K562 (cell line): ENCODE results near the gene LOXL3. TPM values are rescaled to one million over a fixed set of nuclear protein-coding genes. Genes with fewer than 3 reads are reported as not detected.

Experiments used
- ATAC-seq: fragments of 200-7000 bp; cut with Tn5 transposase; 3 replicates; pipeline ENCODE4 v1.9.1; 2020; ENCODE audit warnings: moderate library complexity
- BruUV-seq: library from RNA; stranded (reverse); fragments of 400-500 nt; replicated peaks from 2 replicates; lab custom pipeline; 2021; lab: Mats Ljungman, UMichigan
- CTCF ChIA-PET: fragments of 300-600 bp; formaldehyde crosslinking; extraction: SDS; loops from one replicate; lab custom pipeline; 2021; ENCODE audit warnings: low intra/inter-chr PET ratio; lab: Yijun Ruan, JAX
- POLR2A ChIA-PET: fragments of 300-600, 350-650 bp; sonication (Branson Sonifier 250); formaldehyde crosslinking; extraction: SDS; loops from one replicate; lab custom pipeline; 2021; ENCODE audit warnings: antibody characterized with exemption, inconsistent platforms; lab: Yijun Ruan, JAX
- DNase-seq, 4 experiments: peaks; one replicate each; pipeline versions ENCODE4 v3.0.0 to v3.0.0-alpha.2; 2011 to 2018; ENCODE audit warnings: low spot score in 3 of 4, mixed read lengths in 3 of 4; ENCODE audit errors: extremely low read depth in 1 of 4
- FAIRE-seq: peaks from 2 replicates; lab custom pipeline; 2011; peaks lifted over from hg19 to GRCh38; lab: Jason Lieb, UNC
- H2AFZ ChIP-seq: 2 replicates; pipeline ENCODE4 v1.6.0; 2011; ENCODE audit warnings: low read depth, low read length, control low read depth, inconsistent platforms
- H3K27ac ChIP-seq: fragments of 200-600 bp; 3 replicates; pipeline ENCODE4 v1.8.0; 2011; ENCODE audit warnings: low read depth, mild to moderate bottlenecking, control low read depth, inconsistent platforms, low read length, moderate library complexity, mixed read lengths; ENCODE audit errors: extremely low read depth
- H3K27me3 ChIP-seq, 2 experiments: fragments of 300-600 bp in 1 of 2; 2 replicates in 1 of 2; 3 replicates in 1 of 2; pipeline versions ENCODE4 v1.6.0 to v1.8.0; 2011; ENCODE audit warnings: inconsistent platforms in 2 of 2, low read length in 2 of 2, mild to moderate bottlenecking in 1 of 2, mixed read lengths in 1 of 2, moderate library complexity in 1 of 2; ENCODE audit not compliant: control insufficient read depth in 2 of 2, insufficient read depth in 2 of 2
- H3K36me3 ChIP-seq: fragments of 300-600 bp; 3 replicates; pipeline ENCODE4 v1.8.0; 2011; ENCODE audit warnings: mild to moderate bottlenecking, low read length, inconsistent platforms; ENCODE audit not compliant: control insufficient read depth, insufficient read depth
- H3K4me1 ChIP-seq, 2 experiments: fragments of 200-600 bp in 1 of 2; replicated peaks in 1 of 2; 2 replicates in 1 of 2; 3 replicates in 1 of 2; pipeline versions ENCODE4 v1.5.1 to v1.8.0; 2011; ENCODE audit warnings: inconsistent platforms in 2 of 2, low read length in 2 of 2, mild to moderate bottlenecking in 1 of 2, mixed read lengths in 1 of 2, moderate library complexity in 1 of 2; ENCODE audit not compliant: control insufficient read depth in 2 of 2, insufficient read depth in 2 of 2
- H3K4me2 ChIP-seq: 2 replicates; pipeline ENCODE4 v1.6.1; 2011; ENCODE audit warnings: low read length, control low read depth, inconsistent platforms, mixed read lengths; ENCODE audit not compliant: insufficient read depth
- H3K4me3 ChIP-seq: fragments of 200-600 bp; sonication (generic), shearing (Covaris generic); 2 replicates; pipeline ENCODE4 v1.5.1; 2016; ENCODE audit warnings: control low read depth, inconsistent platforms
- H3K79me2 ChIP-seq: fragments of 200-600 bp; 3 replicates; pipeline ENCODE4 v1.8.0; 2011; ENCODE audit warnings: low read length, inconsistent platforms; ENCODE audit not compliant: control insufficient read depth, insufficient read depth
- H3K9ac ChIP-seq, 2 experiments: 2 replicates each; pipeline versions ENCODE4 v1.6.0 to v1.6.1; 2011; ENCODE audit warnings: low read depth in 2 of 2, low read length in 2 of 2, control low read depth in 1 of 2, inconsistent platforms in 1 of 2, mild to moderate bottlenecking in 1 of 2, mixed read lengths in 1 of 2; ENCODE audit not compliant: insufficient read depth in 1 of 2
- H3K9me1 ChIP-seq: one replicate; pipeline ENCODE4 v1.6.0; 2011; ENCODE audit warnings: inconsistent platforms, mild to moderate bottlenecking, low read length, moderate library complexity; ENCODE audit not compliant: control insufficient read depth, insufficient read depth
- H3K9me3 ChIP-seq: replicated peaks from 2 replicates; pipeline ENCODE4 v1.5.1; 2011; ENCODE audit warnings: low read depth, low read length, inconsistent platforms; ENCODE audit not compliant: control insufficient read depth, insufficient read depth
- H4K20me1 ChIP-seq: replicated peaks from 2 replicates; pipeline ENCODE4 v1.6.1; 2011; ENCODE audit warnings: low read length, inconsistent platforms, mixed read lengths; ENCODE audit not compliant: control insufficient read depth, insufficient read depth
- AFF1 ChIP-seq, 2 experiments: fragments of 450-650 bp; IDR thresholded peaks; 2 replicates each; pipeline ENCODE4 v1.6.1; 2018; ENCODE audit warnings: mild to moderate bottlenecking in 2 of 2, low read depth in 1 of 2; ENCODE audit not compliant: partially characterized antibody in 2 of 2
- ATF7 ChIP-seq: fragments of 450-650 bp; IDR thresholded peaks from 2 replicates; pipeline ENCODE4 v1.7.1; 2014; ENCODE audit warnings: mild to moderate bottlenecking, moderate library complexity
- CBFA2T2 ChIP-seq: fragments of 450-650 bp; conservative IDR thresholded peaks from 2 replicates; pipeline ENCODE4 v1.6.1; 2017; ENCODE audit warnings: mild to moderate bottlenecking
- CREB3 ChIP-seq: fragments of 450-650 bp; conservative IDR thresholded peaks from 2 replicates; pipeline ENCODE4 v1.6.1; 2016; ENCODE audit warnings: missing genetic modification characterization, low read depth, mild to moderate bottlenecking, missing compliant biosample characterization, moderate library complexity
- FUS ChIP-seq: fragments of 200-400 bp; formaldehyde crosslinking; optimal IDR thresholded peaks from 2 replicates; pipeline ENCODE3; 2017; ENCODE audit warnings: low read depth, low read length
- GABPB1 ChIP-seq: sonication (generic); formaldehyde crosslinking; IDR thresholded peaks from 2 replicates; pipeline ENCODE4 v1.8.0; 2022; ENCODE audit warnings: mild to moderate bottlenecking, missing genetic modification reagents
- HBP1 ChIP-seq: fragments of 450-650 bp; formaldehyde crosslinking; IDR thresholded peaks from 2 replicates; pipeline ENCODE4 v1.4.0; 2022; ENCODE audit warnings: missing genetic modification characterization
- MCM2 ChIP-seq: fragments of 450-650 bp; IDR thresholded peaks from 2 replicates; pipeline ENCODE4 v1.6.1; 2017; ENCODE audit warnings: low read depth, mild to moderate bottlenecking
- MTA1 ChIP-seq: fragments of 450-650 bp; IDR thresholded peaks from 2 replicates; pipeline ENCODE4 v1.6.1; 2017; ENCODE audit warnings: borderline replicate concordance
- POLR3A ChIP-seq: IDR thresholded peaks from 2 replicates; pipeline ENCODE4 v1.6.1; 2011; ENCODE audit warnings: borderline replicate concordance, mild to moderate bottlenecking, moderate library complexity; ENCODE audit not compliant: insufficient read length, insufficient read depth; ENCODE audit errors: extremely low read depth
- SIN3B ChIP-seq: fragments of 450-650 bp; IDR thresholded peaks from 2 replicates; pipeline ENCODE4 v1.6.1; 2017; ENCODE audit warnings: low read depth, mild to moderate bottlenecking, moderate library complexity
- SNIP1 ChIP-seq: fragments of 450-650 bp; IDR thresholded peaks from 2 replicates; pipeline ENCODE4 v1.7.1; 2017; ENCODE audit warnings: low read depth, mild to moderate bottlenecking
- TAF15 ChIP-seq: fragments of 200-400 bp; formaldehyde crosslinking; IDR thresholded peaks from 2 replicates; pipeline ENCODE4 v1.6.1; 2017; ENCODE audit warnings: mild to moderate bottlenecking, low read depth, low read length, moderate library complexity
- ZNF79 ChIP-seq: fragments of 250-450 bp; sonication (Bioruptor Pico); IDR thresholded peaks from 2 replicates; pipeline ENCODE4 v1.4.0; 2020; ENCODE audit warnings: low read depth, mild to moderate bottlenecking, moderate library complexity
- WGBS: fragments of 100-300 bp; shearing (Covaris generic); methylation state at CpG from one replicate; pipeline ENCODE4 v1.1.6; 2016; ENCODE audit warnings: low coverage, mixed read lengths; ENCODE audit not compliant: insufficient coverage; ENCODE audit errors: missing lambda C conversion rate; 5-methylcytosine and 5-hydroxymethylcytosine counted together
- in situ Hi-C: fragments of 300-500 bp; cut with MboI; formaldehyde crosslinking; loops from 4 replicates; pipeline ENCODE4 v1.15.0; 2018; ENCODE audit warnings: inconsistent platforms, mixed read lengths
- intact Hi-C: fragments of 100-400 bp; cut with micrococcal nuclease; formaldehyde crosslinking; loops from 2 replicates; pipeline ENCODE4 v1.14.2; 2022
- polyA plus RNA-seq, 8 experiments: library from polyadenylated mRNA; depleted of rRNA in 4 of 8; stranded (reverse) in 5 of 8; unstranded in 3 of 8; fragments of >200 nt; fragmentation: Nextera tagmentation in 2 of 8; fragmentation: Illumina TruSeq in 1 of 8; extraction: Ambion mirVana in 2 of 8; extraction: Trizol in 1 of 8; gene quantifications; 2 replicates each; pipeline versions ENCODE4 v1.2.1 to v1.2.3, GENCODE V29; 2011 to 2014; ENCODE audit warnings: inconsistent platforms in 1 of 8, missing spikeins in 1 of 8
- total RNA-seq, 7 experiments: library from RNA; depleted of rRNA in 6 of 7; stranded (reverse); fragments of >200 nt in 6 of 7; fragmentation: Illumina TruSeq in 2 of 7; extraction: Trizol in 2 of 7; gene quantifications; 2 replicates each; pipeline versions ENCODE4 v1.2.1 to v1.2.3, GENCODE V29; 2011 to 2021; ENCODE audit warnings: low replicate concordance in 1 of 7

The LOXL3 gene
- total and polyA plus RNA-seq, 9 of the 15 experiments (the other 6 are each of a cell fraction or from before 2014, with no cell fraction given) = 0.22 to 0.99 (median 0.31) TPM

- TF ChIP-seq AFF1 (IDR thresholded peaks at IDR 0.05; ENCODE audit: low read depth in 1 of 2, partially characterized antibody in 2 of 2) (no peak), SIN3B (no peak), MTA1 (no peak)
Measured at GRCh38 chr2:74578408-74578807, 24.7 kb upstream of the LOXL3 start (continued).

GRCh38 chr2:74577448-74577847 is 23.7 kb upstream of the LOXL3 start:
- WGBS = 23% methylated on average over 2 of the region's 2 CpGs
- in situ Hi-C loops (no loop called here), intact Hi-C loops (no loop called here)
- peak; percentile 67 for ATAC-seq
- no peak for FAIRE-seq
- Histone ChIP-seq H3K79me2 (no peaks in the 10 kb centered on the region), H4K20me1 (no peaks in the 10 kb centered on the region), H3K4me3 (no peak overlapping the region), H3K4me1 (peaks cover 0 to 42% of the 10 kb centered on the region in 2 experiments; a peak in 4 of 5 replicates), H3K9ac (no peak overlapping the region), H2AFZ (peak overlapping the region; percentile 67), H3K4me2 (no peak overlapping the region), H3K27me3 (no peaks in the 10 kb centered on the region), H3K27ac (no peak overlapping the region), H3K36me3 (no peaks in the 10 kb centered on the region), H3K9me1 (no peaks in the 10 kb centered on the region), H3K9me3 (no peaks in the 10 kb centered on the region)
- no TSS peak for BruUV-seq
- peak in 1 of 4 experiments; percentile 45 for DNase-seq
- CTCF ChIA-PET = no interaction called here
- POLR2A ChIA-PET = interaction anchor here (0.9 to 2.8 kb wide), 5 partner anchors 8 to 102 kb away, joined by 3 to 13 read pairs (median 4); partner anchors contain the start of genes AUP1 and HTRA2
- TF ChIP-seq MCM2 (no peak), GABPB1 (CRISPR knock-in tag) (peak; percentile 67; the same call in 1 of the 2 replicates), TAF15 (no peak), FUS (no peak), CREB3 (tag) (no peak), ZNF79 (CRISPR knock-in tag) (no peak), SNIP1 (no peak), HBP1 (CRISPR knock-in tag) (no peak), POLR3A (no peak), CBFA2T2 (no peak), ATF7 (no peak)
